H9 (cell line): ENCODE data around the gene SLC22A13. TPM values are rescaled to one million over a fixed set of nuclear protein-coding genes. Genes with fewer than 3 reads are reported as not detected.

ENCODE experiments used
- DNase-seq: peaks from one replicate; pipeline ENCODE4 v3.0.0-alpha.2; 2017
- H2AFZ ChIP-seq: one replicate; pipeline ENCODE4 v1.6.1; 2013; ENCODE audit warnings: mild to moderate bottlenecking, low read length, control low read depth, moderate library complexity
- H2AK5ac ChIP-seq: 2 replicates; pipeline ENCODE4 v1.6.1; 2013; ENCODE audit warnings: low read length, control low read depth, mixed read lengths; ENCODE audit not compliant: insufficient read length
- H2BK120ac ChIP-seq: one replicate; pipeline ENCODE4 v1.6.1; 2013; ENCODE audit warnings: low read depth, mild to moderate bottlenecking, low read length, control low read depth, inconsistent platforms; ENCODE audit not compliant: poor library complexity, severe bottlenecking
- H2BK12ac ChIP-seq: 2 replicates; pipeline ENCODE4 v1.6.1; 2013; ENCODE audit warnings: low read length, control low read depth, mixed read lengths, low read depth; ENCODE audit not compliant: insufficient read length
- H2BK15ac ChIP-seq: 2 replicates; pipeline ENCODE4 v1.6.1; 2013; ENCODE audit warnings: low read depth, low read length, control low read depth
- H2BK20ac ChIP-seq: one replicate; pipeline ENCODE4 v1.6.1; 2013; ENCODE audit warnings: low read depth, mild to moderate bottlenecking, low read length, control low read depth, inconsistent platforms; ENCODE audit not compliant: poor library complexity, severe bottlenecking
- H2BK5ac ChIP-seq: 2 replicates; pipeline ENCODE4 v1.6.1; 2013; ENCODE audit warnings: low read length, control low read depth, mixed read lengths; ENCODE audit not compliant: insufficient read length
- H3K14ac ChIP-seq: 2 replicates; pipeline ENCODE4 v1.6.1; 2013; ENCODE audit warnings: low read length, control low read depth; ENCODE audit not compliant: insufficient read depth
- H3K18ac ChIP-seq: 2 replicates; pipeline ENCODE4 v1.6.1; 2013; ENCODE audit warnings: low read depth, mild to moderate bottlenecking, mixed read lengths, low read length, control low read depth; ENCODE audit not compliant: insufficient read length
- H3K23ac ChIP-seq: 2 replicates; pipeline ENCODE4 v1.6.1; 2013; ENCODE audit warnings: low read length, control low read depth, mixed read lengths, low read depth; ENCODE audit not compliant: insufficient read length
- H3K23me2 ChIP-seq: 2 replicates; pipeline ENCODE4 v1.6.1; 2013; ENCODE audit warnings: low read depth, mild to moderate bottlenecking, mixed read lengths, low read length, control low read depth; ENCODE audit not compliant: insufficient read length, poor library complexity, severe bottlenecking
- H3K27ac ChIP-seq: 2 replicates; pipeline ENCODE4 v1.5.1; 2013; ENCODE audit warnings: low read length, control low read depth, mixed read lengths, low read depth; ENCODE audit not compliant: insufficient read length
- H3K27me3 ChIP-seq: 2 replicates; pipeline ENCODE4 v1.6.1; 2013; ENCODE audit warnings: low read length, control low read depth, inconsistent platforms; ENCODE audit not compliant: insufficient read depth
- H3K4ac ChIP-seq: 2 replicates; pipeline ENCODE4 v1.6.1; 2013; ENCODE audit warnings: low read depth, mild to moderate bottlenecking, control low read depth, inconsistent platforms, low read length, moderate library complexity
- H3K4me1 ChIP-seq: 2 replicates; pipeline ENCODE4 v1.6.1; 2013; ENCODE audit warnings: low read length, control low read depth, inconsistent platforms; ENCODE audit not compliant: insufficient read depth
- H3K4me2 ChIP-seq: 2 replicates; pipeline ENCODE4 v1.6.1; 2013; ENCODE audit warnings: low read length, control low read depth, mixed read lengths; ENCODE audit not compliant: insufficient read length, insufficient read depth
- H3K56ac ChIP-seq: 2 replicates; pipeline ENCODE4 v1.6.1; 2013; ENCODE audit warnings: low read depth, mild to moderate bottlenecking, mixed read lengths, low read length, control low read depth; ENCODE audit not compliant: insufficient read length
- H3K79me1 ChIP-seq: 2 replicates; pipeline ENCODE4 v1.6.1; 2013; ENCODE audit warnings: low read depth, mild to moderate bottlenecking, moderate library complexity, low read length, control low read depth, inconsistent platforms; ENCODE audit not compliant: insufficient read depth, poor library complexity, severe bottlenecking
- H3K79me2 ChIP-seq: 2 replicates; pipeline ENCODE4 v1.6.1; 2013; ENCODE audit warnings: low read length, control low read depth, inconsistent platforms; ENCODE audit not compliant: insufficient read depth
- H3K9ac ChIP-seq: 2 replicates; pipeline ENCODE4 v1.6.1; 2013; ENCODE audit warnings: low read length, control low read depth, mixed read lengths; ENCODE audit not compliant: insufficient read length; ENCODE audit errors: extremely low read depth
- H3K9me3 ChIP-seq: one replicate; pipeline ENCODE4 v1.6.1; 2013; ENCODE audit warnings: low read depth, low read length, inconsistent platforms; ENCODE audit not compliant: control insufficient read depth
- H3T11ph ChIP-seq: one replicate; pipeline ENCODE4 v1.6.1; 2013; ENCODE audit warnings: mild to moderate bottlenecking, low read length, control low read depth, inconsistent platforms
- H4K20me1 ChIP-seq: one replicate; pipeline ENCODE4 v1.6.1; 2013; ENCODE audit not compliant: control insufficient read depth, insufficient read length, insufficient read depth
- H4K5ac ChIP-seq: 2 replicates; pipeline ENCODE4 v1.6.1; 2013; ENCODE audit warnings: low read depth, mild to moderate bottlenecking, mixed read lengths, low read length, control low read depth; ENCODE audit not compliant: insufficient read length
- H4K8ac ChIP-seq: replicated peaks from 2 replicates; pipeline ENCODE4 v1.6.1; 2013; ENCODE audit warnings: low read length, control low read depth, mixed read lengths, low read depth; ENCODE audit not compliant: insufficient read length
- H4K91ac ChIP-seq: 2 replicates; pipeline ENCODE4 v1.6.1; 2013; ENCODE audit warnings: low read depth, mild to moderate bottlenecking, moderate library complexity, mixed read lengths, low read length, control low read depth; ENCODE audit not compliant: insufficient read length
- H3K27ac Mint-ChIP-seq, 3 experiments: 2 replicates in 2 of 3; 3 replicates in 1 of 3; pipeline ENCODE4 v1.8.0; 2020 to 2021; ENCODE audit warnings: mixed read lengths in 3 of 3, mild to moderate bottlenecking in 1 of 3, moderate library complexity in 1 of 3
- H3K27me3 Mint-ChIP-seq: 2 replicates; pipeline ENCODE4 v1.8.0; 2021; ENCODE audit warnings: low read depth, mild to moderate bottlenecking, moderate library complexity, mixed read lengths
- H3K36me3 Mint-ChIP-seq, 3 experiments: 2 replicates in 2 of 3; 3 replicates in 1 of 3; pipeline ENCODE4 v1.8.0; 2020 to 2021; ENCODE audit warnings: low read depth in 3 of 3, mixed read lengths in 3 of 3; ENCODE audit not compliant: insufficient read depth in 1 of 3
- H3K4me1 Mint-ChIP-seq, 2 experiments: 2 replicates each; pipeline ENCODE4 v1.8.0; 2020; ENCODE audit warnings: mixed read lengths in 2 of 2
- H3K4me3 Mint-ChIP-seq, 2 experiments: 2 replicates in 1 of 2; 3 replicates in 1 of 2; pipeline ENCODE4 v1.8.0; 2020 to 2021; ENCODE audit warnings: mild to moderate bottlenecking in 2 of 2, mixed read lengths in 2 of 2, moderate library complexity in 1 of 2
- H3K9me3 Mint-ChIP-seq, 2 experiments: 2 replicates in 1 of 2; 3 replicates in 1 of 2; pipeline ENCODE4 v1.8.0; 2020; ENCODE audit warnings: mild to moderate bottlenecking in 2 of 2, mixed read lengths in 2 of 2, moderate library complexity in 1 of 2
- CTCF ChIP-seq: fragments of 200-600 bp; sonication (generic); conservative IDR thresholded peaks from 3 replicates; pipeline ENCODE4 v1.8.0; 2021; ENCODE audit warnings: antibody characterized with exemption, mild to moderate bottlenecking
- WGBS: extraction: QIAGEN DNeasy Blood & Tissue Kit; methylation state at CpG from one replicate; pipeline ENCODE4 v1.1.7; 2013; ENCODE audit warnings: missing lambda C conversion rate, low lambda C conversion rate, mixed read lengths; ENCODE audit not compliant: insufficient read length; ENCODE audit errors: extremely low coverage; 5-methylcytosine and 5-hydroxymethylcytosine counted together
- total RNA-seq: library from RNA; stranded (reverse); gene quantifications from 2 replicates; pipeline ENCODE4 v1.2.1, GENCODE V29; 2021

The SLC22A13 gene
- total RNA-seq, 1 experiment from 2014 or later, result not detected

GRCh38 chr3:38266810-38267209, 1.2 kb downstream of the SLC22A13 start:
- Histone ChIP-seq H2AK5ac (no peak overlapping the region), H3K14ac (no peak overlapping the region), H4K8ac (no peak overlapping the region), H4K91ac (no peak overlapping the region), H3K9me3 (no peaks in the 10 kb centered on the region), H3K4me2 (no peak overlapping the region), H3K9ac (no peak overlapping the region), H3K79me2 (no peaks in the 10 kb centered on the region), H3K56ac (no peak overlapping the region), H2AFZ (no peak overlapping the region), H3K4ac (no peak overlapping the region), H3K27me3 (no peaks in the 10 kb centered on the region), H3K79me1 (no peaks in the 10 kb centered on the region), H2BK20ac (no peak overlapping the region), H3K23me2 (no peaks in the 10 kb centered on the region), H2BK5ac (no peak overlapping the region), H3K18ac (no peak overlapping the region), H2BK15ac (no peak overlapping the region), H4K20me1 (peaks cover 3% of the 10 kb centered on the region), H4K5ac (no peak overlapping the region), H3K27ac (no peak overlapping the region), H2BK120ac (no peak overlapping the region), H2BK12ac (no peak overlapping the region), H3K4me1 (no peaks in the 10 kb centered on the region; the same call in none of the 2 replicates), H3K23ac (no peak overlapping the region), H3T11ph (no peak overlapping the region)
- Mint-ChIP-seq H3K27me3 (no peaks in the 10 kb centered on the region), H3K36me3 (no peaks in the 10 kb centered on the region), H3K4me3 (no peak overlapping the region), H3K4me1 (peaks cover 20 to 27% of the 10 kb centered on the region in 2 experiments), H3K9me3 (no peaks in the 10 kb centered on the region), H3K27ac (no peak overlapping the region)
- no peak for TF ChIP-seq CTCF
- no peak for DNase-seq
- no CpG with 5 or more reads among the region's 1 CpG for WGBS
